Stimulated activated effector memory CD8-positive, alpha-beta T cell treated with anti-CD3 and anti-CD28 coated beads, Interleukin-12 subunit alpha, Interleukin-12 subunit beta, amount 100 ng/mL, for 72 hours (primary cell): ENCODE data around the gene EIF2B2.

Experiments used
- ATAC-seq: fragments of 150-1000 bp; cut with Tn5 transposase; 2 replicates; pipeline ENCODE4 v1.10.0; 2021
- DNase-seq, 2 donors: peaks; one replicate each; pipeline ENCODE4 v3.0.0; 2021 to 2022; ENCODE audit warnings: low spot score in 2 of 2
- H3K27ac Mint-ChIP-seq: one replicate; pipeline ENCODE4 v1.8.0; 2022; ENCODE audit warnings: mild to moderate bottlenecking, mixed read lengths
- H3K36me3 Mint-ChIP-seq: one replicate; pipeline ENCODE4 v1.8.0; 2022; ENCODE audit warnings: mild to moderate bottlenecking, mixed read lengths
- H3K4me1 Mint-ChIP-seq: one replicate; pipeline ENCODE4 v1.8.0; 2022; ENCODE audit warnings: mixed read lengths
- H3K4me3 Mint-ChIP-seq: one replicate; pipeline ENCODE4 v1.8.0; 2022; ENCODE audit warnings: mild to moderate bottlenecking, mixed read lengths
- H3K9me3 Mint-ChIP-seq: one replicate; pipeline ENCODE4 v1.8.0; 2022; ENCODE audit warnings: mixed read lengths

EIF2B2 gene

DNA sequence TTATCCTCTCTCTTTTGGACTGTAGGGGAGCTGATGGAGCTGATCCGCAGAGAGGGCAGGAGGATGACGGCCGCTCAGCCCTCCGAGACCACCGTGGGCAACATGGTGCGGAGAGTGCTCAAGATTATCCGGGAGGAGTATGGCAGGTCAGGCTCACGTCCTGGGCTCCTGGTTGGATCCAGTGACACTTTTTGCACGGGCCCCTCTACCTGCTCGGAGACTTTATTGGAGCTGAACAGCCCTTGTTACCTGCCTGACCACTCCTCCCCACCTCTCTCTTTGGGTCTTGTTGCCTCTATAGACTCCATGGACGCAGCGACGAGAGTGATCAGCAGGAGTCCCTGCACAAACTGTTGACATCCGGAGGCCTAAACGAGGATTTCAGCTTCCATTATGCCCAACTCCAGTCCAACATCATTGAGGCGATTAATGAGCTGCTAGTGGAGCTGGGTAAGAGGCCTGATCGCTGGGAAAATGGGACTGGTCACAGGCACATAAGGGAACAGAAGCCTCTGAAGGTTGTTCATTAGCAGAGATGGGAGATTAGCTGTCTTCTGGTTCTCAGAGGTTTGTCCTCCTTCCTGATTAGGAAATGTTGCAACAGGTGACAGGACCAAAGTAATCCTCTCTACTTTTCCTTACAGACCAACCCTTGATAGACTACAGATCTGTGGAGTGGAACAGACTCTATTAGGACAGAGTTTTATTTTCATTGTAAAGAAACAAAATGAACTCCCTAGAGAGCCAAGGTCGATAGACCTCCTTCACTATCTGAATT is 718 bp downstream of the EIF2B2 start:
- Mint-ChIP-seq H3K4me1 (peaks cover 38% of the 10 kb centered on the region), H3K9me3 (no peaks in the 10 kb centered on the region), H3K4me3 (peak overlapping the region; percentile 96), H3K27ac (peak overlapping the region; percentile 95), H3K36me3 (peaks cover 61% of the 10 kb centered on the region)
- ATAC-seq (no peak), DNase-seq (no peak)

DNA sequence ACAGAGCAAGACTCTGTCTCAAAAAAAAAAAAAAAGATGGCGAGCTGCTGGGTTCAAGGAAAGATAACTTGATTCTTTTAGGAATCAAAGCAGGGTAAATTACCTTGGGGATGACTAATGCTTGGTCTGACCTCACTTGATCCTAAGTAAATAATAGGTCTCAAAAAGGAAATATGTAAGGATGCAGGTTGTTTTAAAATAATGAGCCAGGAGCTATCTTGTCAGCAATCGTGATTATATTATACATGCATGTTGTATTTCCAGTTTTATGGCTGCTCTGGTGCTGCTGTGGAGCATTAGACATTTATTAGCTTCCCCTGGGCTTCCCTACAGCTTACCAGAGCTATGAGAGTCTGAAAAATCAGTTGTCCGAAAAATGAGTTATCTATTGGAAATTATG is 2.6 kb downstream of the EIF2B2 start:
- Mint-ChIP-seq H3K27ac (peak overlapping the region; percentile 95), H3K36me3 (peaks cover 80% of the 10 kb centered on the region), H3K4me1 (peaks cover 38% of the 10 kb centered on the region), H3K9me3 (no peaks in the 10 kb centered on the region), H3K4me3 (no peak overlapping the region)
- no peak for ATAC-seq
- no peak for DNase-seq

GRCh38 chr14:75009176-75009575 is 6.5 kb downstream of the EIF2B2 start:
- peaks cover 83% of the 10 kb centered on the region for H3K36me3 Mint-ChIP-seq

DNA sequence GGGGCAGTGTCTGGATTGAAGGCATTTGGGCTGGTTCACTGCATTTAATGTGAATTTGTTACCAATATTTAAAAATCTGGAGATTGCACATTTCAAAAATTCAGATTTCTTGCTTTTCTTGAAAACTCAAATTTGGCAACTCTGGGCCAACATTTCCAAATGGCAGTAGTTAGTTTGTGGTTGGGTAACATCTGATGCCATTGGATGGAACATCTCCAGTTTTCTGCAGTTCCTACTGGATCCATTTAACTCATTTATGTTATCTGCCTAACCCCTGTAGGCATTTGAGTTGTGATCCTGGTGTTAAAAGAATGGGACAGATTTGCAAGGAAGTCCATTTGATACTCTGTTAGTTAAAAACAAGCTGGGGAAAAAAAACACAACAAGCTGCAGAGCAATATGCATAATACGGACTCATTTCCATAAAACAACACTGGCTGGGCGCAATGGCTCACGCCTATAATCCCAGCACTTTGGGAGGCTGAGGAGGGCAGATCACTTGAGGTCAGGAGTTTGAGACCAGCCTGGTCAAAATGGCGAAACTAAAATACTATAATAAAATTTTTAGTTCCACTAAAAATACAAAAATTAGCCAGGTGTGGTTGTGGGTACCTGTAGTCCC is 7.9 kb downstream of the EIF2B2 start:
- Mint-ChIP-seq H3K9me3 (no peaks in the 10 kb centered on the region), H3K27ac (peak overlapping the region; percentile 13), H3K4me3 (no peak overlapping the region), H3K36me3 (peaks cover 80% of the 10 kb centered on the region), H3K4me1 (peaks cover 23% of the 10 kb centered on the region)
- ATAC-seq (no peak), DNase-seq (no peak)

More at GRCh38 chr14:75009176-75009575, 6.5 kb downstream of the EIF2B2 start:
- peaks cover 33% of the 10 kb centered on the region for H3K4me1 Mint-ChIP-seq
- ATAC-seq (no peak), DNase-seq (no peak)
- no peak overlapping the region for H3K4me3 Mint-ChIP-seq
- no peak overlapping the region for H3K27ac Mint-ChIP-seq
- no peaks in the 10 kb centered on the region for H3K9me3 Mint-ChIP-seq

GRCh38 chr14:75011356-75011994 is 8.8 kb downstream of the EIF2B2 start:
- H3K4me1 Mint-ChIP-seq: peaks cover 23% of the 10 kb centered on the region
- peak; percentile 96 for ATAC-seq
- DNase-seq: no peak
- H3K36me3 Mint-ChIP-seq: peaks cover 80% of the 10 kb centered on the region
- no peak overlapping the region for H3K4me3 Mint-ChIP-seq
- H3K9me3 Mint-ChIP-seq: no peaks in the 10 kb centered on the region
- peak overlapping the region; percentile 43 for H3K27ac Mint-ChIP-seq

GRCh38 chr14:75013290-75013689 is 10.6 kb downstream of the EIF2B2 start:
- peaks cover 80% of the 10 kb centered on the region for H3K36me3 Mint-ChIP-seq
- ATAC-seq (no peak), DNase-seq (no peak)
- no peak overlapping the region for H3K4me3 Mint-ChIP-seq
- peak overlapping the region; percentile 84 for H3K27ac Mint-ChIP-seq
- H3K4me1 Mint-ChIP-seq: peaks cover 17% of the 10 kb centered on the region
- no peaks in the 10 kb centered on the region for H3K9me3 Mint-ChIP-seq

- no peak overlapping the region for H3K27ac Mint-ChIP-seq
Observed at GRCh38 chr14:75015496-75015895, 12.8 kb downstream of the EIF2B2 start.

GRCh38 chr14:75016815-75017214 is 14.1 kb downstream of the EIF2B2 start:
- no peak for DNase-seq
- H3K9me3 Mint-ChIP-seq: no peaks in the 10 kb centered on the region
- H3K27ac Mint-ChIP-seq: peak overlapping the region; percentile 23
- no peak overlapping the region for H3K4me3 Mint-ChIP-seq
- ATAC-seq: no peak
- peaks cover 79% of the 10 kb centered on the region for H3K36me3 Mint-ChIP-seq
- peaks cover 3% of the 10 kb centered on the region for H3K4me1 Mint-ChIP-seq

More at GRCh38 chr14:75015496-75015895, 12.8 kb downstream of the EIF2B2 start:
- H3K4me1 Mint-ChIP-seq: peaks cover 16% of the 10 kb centered on the region
- DNase-seq (no peak), ATAC-seq (no peak)
- no peak overlapping the region for H3K4me3 Mint-ChIP-seq
- H3K9me3 Mint-ChIP-seq: no peaks in the 10 kb centered on the region
- H3K36me3 Mint-ChIP-seq: peaks cover 80% of the 10 kb centered on the region

- Mint-ChIP-seq H3K36me3 (peaks cover 85% of the 10 kb centered on the region), H3K4me3 (no peak overlapping the region)
Observed at GRCh38 chr14:75018694-75019093, 16.0 kb downstream of the EIF2B2 start.

GRCh38 chr14:75022655-75023054 is 19.9 kb downstream of the EIF2B2 start:
- Mint-ChIP-seq H3K4me3 (no peak overlapping the region), H3K27ac (no peak overlapping the region), H3K9me3 (no peaks in the 10 kb centered on the region), H3K36me3 (peaks cover 48% of the 10 kb centered on the region), H3K4me1 (no peaks in the 10 kb centered on the region)
- DNase-seq (no peak), ATAC-seq (no peak)

More at GRCh38 chr14:75018694-75019093, 16.0 kb downstream of the EIF2B2 start:
- no peaks in the 10 kb centered on the region for H3K4me1 Mint-ChIP-seq
- no peak overlapping the region for H3K27ac Mint-ChIP-seq
- no peaks in the 10 kb centered on the region for H3K9me3 Mint-ChIP-seq
- ATAC-seq (no peak), DNase-seq (no peak)

- DNase-seq (no peak), ATAC-seq (no peak)
- Mint-ChIP-seq H3K4me1 (no peaks in the 10 kb centered on the region), H3K36me3 (peaks cover 44% of the 10 kb centered on the region), H3K27ac (no peak overlapping the region), H3K4me3 (no peak overlapping the region), H3K9me3 (no peaks in the 10 kb centered on the region)
Observed at GRCh38 chr14:75023108-75023507, 20.4 kb downstream of the EIF2B2 start.

GRCh38 chr14:75025082-75025481 is 22.4 kb downstream of the EIF2B2 start:
- no peaks in the 10 kb centered on the region for H3K9me3 Mint-ChIP-seq
- H3K4me3 Mint-ChIP-seq: no peak overlapping the region
- ATAC-seq: no peak
- H3K36me3 Mint-ChIP-seq: peaks cover 24% of the 10 kb centered on the region
- no peak overlapping the region for H3K27ac Mint-ChIP-seq
- no peaks in the 10 kb centered on the region for H3K4me1 Mint-ChIP-seq
- no peak for DNase-seq

- ATAC-seq: no peak
Observed at GRCh38 chr14:75025876-75026275, 23.2 kb downstream of the EIF2B2 start.

DNA sequence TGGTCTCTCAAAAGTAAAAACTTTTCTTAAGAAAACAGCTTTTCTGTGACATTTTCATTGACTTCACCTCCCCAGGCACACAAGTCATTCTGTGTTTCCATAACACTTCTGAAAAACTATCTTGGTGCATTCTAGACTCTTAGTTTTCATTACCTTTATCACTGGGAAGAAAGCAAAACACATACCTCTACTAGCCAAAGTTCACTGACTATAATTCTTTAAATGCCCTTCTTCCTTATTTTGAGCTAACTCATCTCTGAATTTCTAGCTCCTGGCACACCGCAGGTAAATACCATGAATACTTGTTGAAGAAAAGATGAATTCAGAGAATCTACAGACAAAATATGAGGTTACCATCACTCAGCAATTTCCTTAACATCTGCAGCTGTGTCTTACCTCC is 27.4 kb downstream of the EIF2B2 start:
- no peaks in the 10 kb centered on the region for H3K9me3 Mint-ChIP-seq
- H3K27ac Mint-ChIP-seq: peak overlapping the region; percentile 39
- H3K4me3 Mint-ChIP-seq: no peak overlapping the region
- DNase-seq (no peak), ATAC-seq (no peak)
- H3K4me1 Mint-ChIP-seq: no peaks in the 10 kb centered on the region
- no peaks in the 10 kb centered on the region for H3K36me3 Mint-ChIP-seq

More at GRCh38 chr14:75025876-75026275, 23.2 kb downstream of the EIF2B2 start:
- Mint-ChIP-seq H3K9me3 (no peaks in the 10 kb centered on the region), H3K36me3 (peaks cover 16% of the 10 kb centered on the region), H3K4me1 (no peaks in the 10 kb centered on the region), H3K4me3 (no peak overlapping the region), H3K27ac (no peak overlapping the region)
- DNase-seq: no peak

DNA sequence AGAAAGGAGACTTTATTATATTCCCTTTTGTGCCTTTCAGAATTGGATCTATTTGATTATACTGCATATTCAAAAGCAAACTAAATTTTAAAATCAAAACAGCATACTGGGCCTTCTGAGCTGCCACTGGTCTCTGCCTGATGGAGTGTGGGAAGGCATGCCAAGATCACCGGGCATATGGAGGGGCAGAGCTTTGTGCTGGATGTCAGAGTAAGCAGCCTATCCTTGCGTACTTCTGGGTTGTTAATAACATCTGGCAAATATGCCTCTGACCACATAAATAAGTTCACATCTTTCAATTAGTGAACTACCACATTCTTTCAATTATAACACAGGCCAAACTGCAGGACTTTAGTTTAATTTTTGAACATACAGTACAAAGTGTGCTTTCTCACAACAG is 30.2 kb downstream of the EIF2B2 start:
- H3K9me3 Mint-ChIP-seq: no peaks in the 10 kb centered on the region
- no peak overlapping the region for H3K27ac Mint-ChIP-seq
- no peak overlapping the region for H3K4me3 Mint-ChIP-seq
- DNase-seq (no peak), ATAC-seq (no peak)
- peaks cover 5% of the 10 kb centered on the region for H3K4me1 Mint-ChIP-seq
- peaks cover 21% of the 10 kb centered on the region for H3K36me3 Mint-ChIP-seq
